GM21737 (cell line): ENCODE measurements around the gene SMC4.
"Not testable (repeated sequence)": the region's sequence is repeated elsewhere in the genome, so short reads cannot be mapped to it uniquely, and the experiment has no call there.

Experiments used
- ATAC-seq: cut with Tn5 transposase; IDR thresholded peaks from one replicate; pipeline ENCODE4 v1.9.1; 2021; ENCODE audit warnings: mild to moderate bottlenecking, moderate library complexity; ENCODE audit not compliant: unreplicated experiment

SMC4 gene

DNA sequence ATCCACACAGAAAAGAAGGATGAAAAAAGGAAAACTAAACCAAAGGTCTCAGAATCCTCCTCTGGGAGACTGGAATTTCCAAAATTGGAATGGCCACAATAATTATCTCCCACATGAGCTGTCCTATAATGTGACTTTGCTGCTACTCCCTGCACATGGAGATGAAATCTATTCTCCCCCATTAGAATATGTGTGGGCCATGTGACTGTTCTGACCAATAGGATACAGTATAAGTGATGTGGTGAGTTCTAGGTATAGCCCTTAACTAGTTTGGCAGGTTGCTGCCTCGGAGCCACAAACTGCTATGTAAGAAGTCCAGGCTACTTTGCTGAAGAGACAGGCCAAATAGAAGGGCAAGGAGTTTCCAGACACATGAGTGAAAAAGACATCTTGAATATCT, 45.0 kb downstream of the SMC4 start:
- no peak for ATAC-seq

DNA sequence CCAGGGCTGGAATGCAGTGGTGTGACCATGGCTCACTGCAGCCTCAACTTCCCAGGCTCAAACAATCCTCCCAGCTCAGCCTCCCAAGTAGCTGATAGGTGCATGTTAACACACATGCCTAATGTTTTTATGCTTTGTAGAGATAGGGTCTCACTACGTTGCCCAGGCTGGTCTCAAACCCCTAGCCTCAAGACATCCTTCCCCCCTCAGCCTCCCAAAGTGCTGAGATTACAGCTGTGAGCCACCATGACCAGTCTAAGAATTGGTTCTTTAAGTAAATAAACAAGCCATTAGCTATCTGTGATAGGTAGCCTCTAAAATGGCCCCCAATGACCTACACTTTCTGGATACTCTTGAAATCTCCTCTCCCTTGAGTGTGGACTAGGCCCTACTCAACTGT, 46.4 kb downstream of the SMC4 start:
- no peak for ATAC-seq

DNA sequence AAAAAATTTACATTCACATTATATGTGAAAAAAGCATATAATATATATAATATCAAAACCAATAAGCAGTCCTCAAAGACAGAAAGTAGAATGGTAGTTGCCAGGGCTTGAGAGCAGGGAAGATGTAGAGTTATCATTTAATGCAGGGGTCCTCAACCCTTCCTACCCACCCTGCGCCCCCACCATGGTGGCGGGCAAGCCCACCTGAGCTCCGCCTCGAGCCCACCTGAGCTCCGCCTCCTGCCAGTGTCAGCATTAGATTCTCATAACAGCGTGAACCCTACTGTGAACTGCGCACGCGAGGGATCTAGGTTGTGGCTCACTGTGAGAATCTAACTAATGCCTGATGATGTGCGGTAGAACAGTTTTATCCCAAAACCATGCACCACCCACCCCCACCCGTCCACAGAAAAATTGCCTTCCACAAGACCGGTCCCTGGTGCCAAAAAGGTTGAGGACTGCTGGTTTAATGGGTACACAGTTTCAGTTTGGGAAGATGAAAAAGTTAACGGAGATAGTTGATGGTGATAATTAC, 47.1 kb downstream of the SMC4 start:
- no peak for ATAC-seq

DNA sequence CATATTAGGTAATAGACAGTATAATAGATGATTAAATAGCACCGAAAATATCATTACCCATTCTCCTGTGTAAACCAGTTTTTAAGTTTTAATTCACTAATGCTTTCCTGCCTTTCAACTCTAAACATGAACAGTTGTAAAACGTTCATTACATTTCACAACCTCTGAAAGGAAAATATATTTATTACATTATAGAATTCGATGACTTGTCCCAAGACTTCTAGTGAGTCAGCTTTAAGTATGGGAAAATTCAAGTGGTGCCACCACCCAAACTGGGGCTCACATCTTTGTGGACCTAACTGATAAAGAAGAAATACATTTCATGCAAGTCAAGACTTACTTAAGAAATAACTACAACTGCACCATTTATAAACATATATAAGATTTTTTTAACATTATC, 48.1 kb downstream of the SMC4 start:
- no peak for ATAC-seq

DNA sequence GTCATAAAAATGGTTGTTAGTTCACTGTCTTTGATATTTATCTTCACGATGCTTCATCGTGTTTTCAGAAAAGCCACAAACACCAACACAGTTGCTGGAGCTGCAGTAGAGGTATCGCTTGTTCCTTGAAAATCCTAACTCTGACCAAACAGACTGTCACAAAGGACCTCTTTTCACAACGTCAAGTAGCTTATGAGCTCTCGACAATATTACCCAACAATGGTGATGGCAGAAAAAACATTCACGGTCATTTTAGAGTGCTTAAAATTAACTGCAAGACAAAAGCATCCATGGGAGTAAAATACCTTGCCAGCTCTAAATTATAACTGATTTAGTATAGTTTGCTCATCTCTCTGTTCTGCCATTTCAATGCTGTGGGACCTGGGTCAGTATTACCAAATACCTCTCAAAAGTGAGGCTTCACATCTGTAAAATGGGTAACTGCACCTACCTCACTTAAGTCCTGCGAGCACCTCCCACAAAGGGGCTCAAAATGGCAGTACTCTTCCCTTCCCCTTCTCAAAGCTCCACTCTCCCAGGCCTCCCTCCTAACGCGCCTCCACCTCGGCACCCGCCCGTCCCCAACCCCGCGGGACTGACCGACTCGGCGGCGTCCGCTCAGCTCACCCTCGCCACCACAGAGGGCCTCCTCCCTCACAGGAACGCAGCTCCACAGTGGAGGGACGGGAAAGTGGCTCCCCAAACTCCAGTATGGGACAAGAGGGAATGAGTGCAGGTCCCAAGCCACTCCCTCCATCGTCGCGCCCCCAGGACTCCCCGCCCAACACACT, 49.6 kb downstream of the SMC4 start:
- peak; percentile 33 for ATAC-seq

DNA sequence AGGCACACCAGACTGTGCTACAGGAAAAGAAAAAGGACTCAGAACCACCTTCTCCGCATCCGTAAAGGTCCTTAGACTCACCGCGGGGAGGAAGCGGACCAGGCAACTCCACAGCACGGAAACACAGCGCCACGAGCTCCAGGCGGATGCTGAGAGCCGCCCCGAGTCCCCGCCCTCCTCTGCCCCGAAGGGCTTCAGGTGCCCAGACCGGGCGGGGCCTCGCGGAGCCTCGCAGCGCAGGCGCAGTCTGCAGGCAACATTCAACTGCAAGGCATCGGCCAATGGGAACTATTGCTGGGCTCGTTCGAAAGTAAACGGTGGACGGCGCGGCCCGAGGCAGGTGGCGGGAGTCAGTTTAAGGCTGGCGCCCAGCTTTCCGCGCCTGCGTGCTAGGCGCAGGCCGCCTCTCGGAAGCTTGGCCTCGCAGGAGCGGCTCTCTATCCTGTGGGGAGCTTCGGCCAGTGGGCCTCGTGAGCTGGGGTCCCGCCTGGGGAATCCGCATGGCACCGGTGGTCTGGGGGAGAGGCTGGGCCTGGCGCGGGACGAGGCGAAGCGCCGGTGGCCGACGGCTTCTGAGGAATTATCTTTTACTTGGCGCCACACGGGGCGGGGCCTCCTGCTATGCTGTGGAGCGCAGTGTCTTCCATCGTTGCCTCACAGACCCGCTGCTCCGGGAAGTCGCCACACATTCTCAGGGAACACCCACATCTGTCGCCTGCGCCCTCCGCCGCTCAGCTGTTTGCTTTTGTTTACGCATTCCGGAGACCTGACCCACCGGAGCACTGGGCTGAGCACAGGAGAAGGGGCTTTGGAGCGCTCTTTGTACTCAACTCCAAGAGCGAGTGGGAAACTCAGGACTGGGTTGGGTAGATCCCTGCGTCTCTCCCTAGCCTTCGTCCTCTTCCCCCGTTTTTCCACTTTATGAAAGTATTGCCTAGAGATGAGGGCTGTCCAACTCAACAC, 50.5 kb downstream of the SMC4 start, which contains the start of gene TRIM59:
Gene TRIM59, minus strand, starts transcription at position 151 of the 963 bp plus-strand sequence. CDS start 10,603 bp downstream, outside the sequence.
- ATAC-seq = peak; percentile 97

DNA sequence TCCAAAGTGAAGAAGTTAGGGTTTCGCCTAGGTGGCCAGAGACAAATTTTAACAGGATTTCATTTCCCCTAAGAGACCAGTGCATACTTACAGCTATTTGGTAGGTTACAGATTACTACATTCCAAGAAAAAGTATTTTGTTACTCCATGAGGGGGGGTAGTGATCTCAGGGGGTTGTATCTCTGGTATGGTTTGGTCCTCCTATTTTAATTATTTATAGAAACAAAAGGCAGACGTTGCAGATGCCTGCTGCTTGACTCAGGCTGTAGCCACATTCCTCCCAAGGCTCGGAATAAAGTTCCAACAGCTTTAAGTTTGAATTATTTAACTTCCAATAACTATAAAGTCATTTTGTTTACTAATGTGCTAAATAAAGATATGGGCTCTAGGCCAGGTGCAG, 51.4 kb downstream of the SMC4 start:
- no peak for ATAC-seq

DNA sequence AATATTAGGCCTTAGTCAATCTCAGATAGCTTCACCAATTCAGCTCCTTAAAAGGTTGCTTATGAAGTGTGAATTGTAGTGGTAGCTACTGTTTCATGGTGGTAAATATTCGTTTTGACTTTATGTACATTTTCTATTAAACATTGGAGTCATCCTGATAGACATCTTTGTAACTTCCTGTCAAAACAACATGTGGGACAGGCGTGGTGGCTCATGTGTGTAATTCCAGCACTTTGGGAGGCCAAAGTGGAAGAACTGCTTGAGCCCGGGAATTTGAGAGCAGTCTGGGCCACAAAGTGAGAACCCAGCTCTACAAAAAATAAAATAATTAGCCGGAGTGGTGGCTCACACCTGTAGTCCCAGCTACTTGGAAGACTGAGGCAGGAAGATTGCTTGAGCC, 52.2 kb downstream of the SMC4 start:
- no peak for ATAC-seq

DNA sequence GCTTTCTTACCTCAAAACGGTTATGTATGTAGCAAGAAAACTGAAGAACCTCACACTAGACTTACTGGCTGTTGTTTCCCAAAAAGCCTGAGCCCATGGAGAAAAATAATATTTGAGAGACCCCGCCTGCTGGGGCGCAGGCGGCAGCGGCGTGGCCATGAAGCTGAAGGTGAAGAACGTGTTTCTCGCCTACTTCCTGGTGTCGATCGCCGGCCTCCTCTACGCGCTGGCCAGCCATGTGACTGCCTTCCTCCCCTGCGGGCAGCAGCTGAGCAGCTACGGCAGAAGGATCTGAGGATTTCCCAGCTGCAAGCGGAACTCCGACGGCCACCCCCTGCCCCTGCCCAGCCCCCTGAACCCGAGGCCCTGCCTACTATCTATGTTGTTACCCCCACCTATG, 52.8 kb downstream of the SMC4 start:
- not testable (repeated sequence) for ATAC-seq

DNA sequence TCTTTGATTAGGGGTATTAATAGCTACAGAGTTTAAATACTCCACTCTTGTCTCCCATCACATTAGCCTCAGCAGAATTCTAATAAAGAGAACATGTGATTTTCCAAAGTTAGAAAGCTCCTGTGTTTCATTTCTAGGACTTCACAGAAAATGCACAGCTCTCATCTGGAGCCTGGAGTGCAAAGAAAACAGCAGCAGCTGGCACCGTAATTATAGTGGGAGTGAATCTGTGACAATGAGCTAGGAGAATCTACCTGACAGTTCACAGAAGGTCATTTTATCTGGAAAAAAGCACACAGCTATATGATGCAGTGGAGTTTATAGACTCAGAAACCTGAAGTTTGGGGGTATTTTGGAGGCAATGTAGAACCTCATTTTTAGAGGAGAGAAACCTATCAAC, 55.5 kb downstream of the SMC4 start:
- ATAC-seq = no peak

DNA sequence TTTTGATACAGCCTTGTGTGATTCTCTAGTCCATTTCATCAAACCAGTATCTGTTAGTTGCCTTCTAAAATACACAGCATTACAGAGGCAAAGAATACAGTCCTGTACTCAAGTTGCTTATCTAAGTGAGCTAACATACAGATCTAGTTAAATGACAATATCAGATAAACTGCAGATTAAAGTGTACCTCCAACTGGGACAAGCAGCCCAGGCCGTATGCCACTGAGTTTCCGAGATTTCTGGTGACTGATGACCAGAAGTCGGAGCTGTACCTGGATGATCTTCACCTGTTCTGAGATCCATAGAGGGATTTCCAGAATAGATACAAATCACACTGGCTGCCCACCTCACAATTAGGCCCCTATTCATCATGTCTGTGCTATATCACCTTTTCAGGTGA, 56.4 kb downstream of the SMC4 start:
- no peak for ATAC-seq

DNA sequence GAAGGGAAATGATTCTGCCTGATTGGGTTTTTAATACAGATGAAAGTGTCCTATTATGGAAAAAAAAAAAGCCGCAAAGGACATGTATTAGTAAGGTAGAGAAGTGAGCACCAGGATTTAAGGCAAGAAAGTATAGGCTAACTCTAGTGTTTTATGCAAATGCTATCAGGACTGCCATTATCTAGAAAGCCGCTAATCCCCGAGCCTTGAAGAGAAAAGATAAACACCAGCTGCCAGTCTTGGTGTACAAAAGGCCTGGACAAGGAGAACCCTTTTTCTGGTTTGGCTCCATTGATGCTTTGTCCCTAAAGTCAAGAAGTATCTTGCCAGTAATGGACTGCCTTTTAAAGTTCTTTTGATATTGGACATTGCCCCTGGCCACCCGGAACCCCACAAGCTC, 58.7 kb downstream of the SMC4 start:
- no peak for ATAC-seq

DNA sequence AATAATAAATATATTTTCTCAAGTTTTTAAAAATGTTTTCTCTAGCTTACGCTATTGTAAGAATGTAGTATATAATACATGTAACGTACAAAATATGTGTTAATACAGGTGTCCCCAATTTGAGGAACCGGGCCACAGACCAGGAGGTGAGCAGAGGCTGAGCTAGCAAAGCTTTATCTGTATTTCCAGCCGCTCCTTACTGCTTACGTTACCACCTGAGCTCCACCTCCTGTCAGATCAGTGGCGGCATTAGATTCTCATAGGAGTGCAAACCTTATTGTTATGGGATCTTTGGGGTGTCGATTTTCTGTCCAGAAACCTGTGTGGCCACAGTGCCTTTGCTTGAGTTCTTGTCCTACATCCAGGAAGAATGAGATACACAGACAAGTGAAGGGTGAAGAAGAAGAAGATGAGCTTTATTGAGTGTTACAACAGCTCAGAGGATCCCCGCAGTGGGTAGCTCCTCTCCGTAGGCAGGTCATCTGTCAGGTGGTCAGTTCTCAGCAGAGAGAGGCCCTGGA, 60.1 kb downstream of the SMC4 start:
- no peak for ATAC-seq

DNA sequence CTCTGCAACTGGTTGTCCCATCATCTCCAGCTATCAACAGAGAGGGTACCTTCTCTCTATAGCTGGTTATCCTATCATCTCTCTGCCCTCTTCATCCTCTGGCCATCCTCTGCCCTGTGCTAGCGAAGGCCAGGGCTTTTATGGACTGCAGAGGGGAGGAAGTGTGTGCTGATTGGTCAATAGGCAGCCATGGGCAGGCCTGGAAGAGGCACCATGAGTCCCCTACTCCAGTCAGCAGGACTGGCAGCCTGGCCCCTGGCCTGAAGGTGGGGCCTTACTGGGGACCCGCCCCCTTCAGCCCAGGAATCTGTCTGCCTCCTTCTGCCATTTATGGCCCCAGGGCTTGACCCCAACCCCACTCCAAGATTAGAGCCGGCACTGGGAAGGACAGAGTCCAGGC, 60.6 kb downstream of the SMC4 start:
- no peak for ATAC-seq

DNA sequence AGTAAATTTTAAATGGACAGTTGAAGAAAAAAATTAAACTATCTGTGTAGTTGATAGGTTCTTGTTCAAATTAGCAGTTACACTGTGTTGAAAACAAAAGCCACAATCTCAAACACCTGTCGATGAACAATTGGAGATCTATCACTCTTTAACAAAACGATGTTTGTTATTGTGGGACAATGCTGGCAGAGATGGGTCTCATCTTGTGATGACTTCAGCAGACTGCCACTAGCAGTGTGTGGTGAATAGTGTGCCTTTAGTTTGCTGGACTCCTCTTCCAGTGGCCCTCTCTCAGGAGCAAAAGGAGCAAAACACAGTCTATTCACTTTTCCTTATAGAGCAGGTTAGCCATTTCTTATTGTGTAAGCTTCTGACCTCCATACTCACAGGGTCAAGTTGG, 64.9 kb downstream of the SMC4 start:
- ATAC-seq = no peak

DNA sequence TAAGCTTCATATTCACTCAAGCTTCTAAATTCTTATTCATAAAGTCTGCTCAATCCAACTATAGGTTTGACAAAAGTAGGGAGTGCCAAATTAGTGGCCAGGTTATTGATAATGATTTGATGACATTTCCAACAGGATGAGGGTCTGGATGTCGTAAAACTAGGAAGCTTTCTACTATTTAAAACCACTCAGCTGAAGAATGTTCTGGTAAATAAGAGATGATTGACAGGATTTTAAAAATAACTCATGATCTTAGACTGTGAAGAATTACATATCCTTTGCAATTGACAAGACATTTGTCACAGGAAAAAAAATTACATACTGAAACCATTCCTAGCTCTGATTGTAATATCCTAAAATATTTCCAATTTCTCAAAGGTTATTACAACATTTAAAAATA, 65.5 kb downstream of the SMC4 start:
- ATAC-seq = no peak

DNA sequence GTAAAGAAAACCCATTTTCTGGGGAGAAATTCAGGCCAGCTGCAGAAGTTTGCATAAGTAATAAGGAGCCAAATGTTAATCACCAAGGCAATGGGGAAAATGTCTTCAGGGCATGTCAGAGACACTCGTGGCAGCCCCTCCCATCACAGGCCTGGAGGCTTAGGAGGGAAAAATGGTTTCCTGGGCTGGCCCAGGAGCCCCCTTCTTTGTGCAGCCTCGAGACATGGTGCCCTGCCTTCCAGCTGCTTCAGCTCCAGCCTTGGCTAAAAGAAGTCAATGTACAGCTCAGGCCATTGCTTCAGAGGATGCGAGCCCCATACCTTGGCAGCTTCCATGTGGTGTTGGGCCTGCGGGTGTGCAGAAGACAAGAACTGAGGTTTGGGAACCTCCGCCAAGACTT, 70.7 kb downstream of the SMC4 start:
- no peak for ATAC-seq

DNA sequence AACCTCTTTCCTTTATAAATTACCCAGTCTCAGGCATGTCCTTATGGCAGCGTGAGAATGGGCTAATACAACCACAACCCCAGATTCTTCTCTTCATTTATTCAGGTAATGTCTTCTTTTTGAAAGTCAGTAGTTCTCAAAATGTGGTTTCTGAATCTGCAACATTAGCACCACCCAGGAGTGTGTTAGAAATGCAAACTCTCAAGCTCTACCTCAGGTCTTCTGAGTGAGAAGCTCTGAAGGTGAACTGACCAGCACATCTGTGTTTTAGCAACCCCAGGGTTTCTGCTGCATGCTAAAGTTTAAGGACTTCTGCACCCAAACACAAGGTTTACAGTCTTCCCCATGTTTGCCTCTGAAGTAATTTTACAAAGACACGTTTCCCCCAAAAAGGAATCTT, 72.4 kb downstream of the SMC4 start:
- ATAC-seq = no peak

DNA sequence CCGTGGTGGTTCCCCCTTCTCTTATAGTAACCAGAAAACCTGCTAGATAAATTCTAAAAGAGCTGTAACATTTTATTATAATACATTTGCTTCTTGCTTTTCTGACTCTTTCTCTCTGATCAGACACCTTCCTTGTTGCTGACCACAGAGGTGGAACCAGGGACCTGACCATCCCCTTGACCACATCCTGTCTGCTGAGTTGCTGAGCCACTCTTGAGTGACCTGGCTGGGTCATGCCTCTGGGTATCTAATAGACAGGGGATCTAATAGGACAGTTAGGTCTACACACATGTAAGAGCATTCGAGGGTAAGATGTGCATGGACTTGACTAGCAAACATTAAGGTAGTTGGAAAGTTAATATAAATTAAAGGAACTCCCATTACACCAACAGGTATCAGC, 72.9 kb downstream of the SMC4 start:
- no peak for ATAC-seq

DNA sequence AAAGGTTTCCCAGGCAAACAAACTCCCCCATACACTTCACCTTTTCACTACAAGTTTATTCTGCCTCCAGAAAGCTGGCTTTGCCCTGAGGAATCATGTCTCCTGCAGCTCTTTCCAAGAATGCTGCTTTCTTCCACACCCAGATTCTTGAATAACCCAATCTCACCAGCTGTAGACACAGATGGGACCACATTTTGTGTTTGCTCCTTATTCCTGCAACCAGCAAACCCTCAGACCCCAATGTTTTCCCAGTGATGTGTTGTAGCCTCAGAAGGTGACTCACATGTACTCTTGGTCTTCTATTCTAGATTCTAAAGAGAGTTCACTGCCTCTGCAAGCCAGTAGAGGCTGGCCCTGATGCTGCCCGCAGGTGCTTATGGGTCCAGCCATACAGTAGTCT, 73.8 kb downstream of the SMC4 start:
- no peak for ATAC-seq

DNA sequence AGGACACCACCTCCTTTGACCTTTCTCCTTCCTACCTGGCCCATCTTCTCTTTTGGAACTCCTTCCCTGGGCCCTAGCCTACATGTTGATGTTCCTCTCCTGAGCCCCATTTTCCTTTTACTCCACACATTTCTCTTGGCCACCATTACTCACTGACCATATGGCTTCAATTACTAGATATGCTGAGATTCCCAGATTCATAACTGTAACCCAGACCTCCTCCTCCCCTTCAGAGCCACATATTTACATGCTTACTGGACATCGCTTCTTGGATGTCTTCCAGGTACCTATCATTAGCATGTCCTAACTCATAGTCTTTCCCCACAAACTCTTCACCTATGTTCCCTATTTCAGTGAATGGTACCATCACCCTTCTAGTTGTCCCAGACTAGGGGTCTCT, 74.5 kb downstream of the SMC4 start:
- no peak for ATAC-seq
